KOPT-K1 (cell line): ENCODE results near the gene UNC5B.

Source experiments
- H3K27ac ChIP-seq: fragments of 200-600 bp; sonication (generic); 2 replicates; pipeline ENCODE4 v1.5.1; 2016; ENCODE audit warnings: antibody characterized with exemption, mild to moderate bottlenecking, low read depth, low read length; ENCODE audit not compliant: poor library complexity, severe bottlenecking
- H3K36me3 ChIP-seq: fragments of 200-600 bp; sonication (generic); 2 replicates; pipeline ENCODE4 v1.5.1; 2017; ENCODE audit warnings: antibody characterized with exemption, mild to moderate bottlenecking, low read length, moderate library complexity; ENCODE audit not compliant: insufficient read depth
- H3K9me3 ChIP-seq: fragments of 200-600 bp; sonication (generic); 2 replicates; pipeline ENCODE4 v1.5.1; 2017; ENCODE audit warnings: antibody characterized with exemption, low read length, mild to moderate bottlenecking; ENCODE audit not compliant: insufficient read depth, poor library complexity, severe bottlenecking

UNC5B gene

GRCh38 chr10:71247414-71247705 lies 35.0 kb downstream of the UNC5B start:
- H3K9me3 ChIP-seq: no peaks in the 10 kb centered on the region
- H3K36me3 ChIP-seq: no peaks in the 10 kb centered on the region
- no peak overlapping the region for H3K27ac ChIP-seq

GRCh38 chr10:71247804-71248203 lies 35.4 kb downstream of the UNC5B start:
- no peak overlapping the region for H3K27ac ChIP-seq

GRCh38 chr10:71248210-71248609 lies 35.8 kb downstream of the UNC5B start:
- no peaks in the 10 kb centered on the region for H3K36me3 ChIP-seq
- H3K27ac ChIP-seq: no peak overlapping the region
- no peaks in the 10 kb centered on the region for H3K9me3 ChIP-seq

More at GRCh38 chr10:71247804-71248203, 35.4 kb downstream of the UNC5B start:
- no peaks in the 10 kb centered on the region for H3K9me3 ChIP-seq
- no peaks in the 10 kb centered on the region for H3K36me3 ChIP-seq

- no peaks in the 10 kb centered on the region for H3K36me3 ChIP-seq
- no peak overlapping the region for H3K27ac ChIP-seq
- no peaks in the 10 kb centered on the region for H3K9me3 ChIP-seq
Observed at GRCh38 chr10:71249996-71250395, 37.6 kb downstream of the UNC5B start.

GRCh38 chr10:71250405-71250804 lies 38.0 kb downstream of the UNC5B start:
- Histone ChIP-seq H3K9me3 (no peaks in the 10 kb centered on the region), H3K36me3 (no peaks in the 10 kb centered on the region), H3K27ac (no peak overlapping the region)

GRCh38 chr10:71250842-71251241 lies 38.5 kb downstream of the UNC5B start:
- Histone ChIP-seq H3K9me3 (no peaks in the 10 kb centered on the region), H3K27ac (no peak overlapping the region), H3K36me3 (no peaks in the 10 kb centered on the region)

GRCh38 chr10:71251319-71251718 lies 38.9 kb downstream of the UNC5B start:
- Histone ChIP-seq H3K36me3 (no peaks in the 10 kb centered on the region), H3K27ac (no peak overlapping the region)

GRCh38 chr10:71252220-71252619 lies 39.9 kb downstream of the UNC5B start:
- H3K27ac ChIP-seq: no peak overlapping the region
- H3K36me3 ChIP-seq: no peaks in the 10 kb centered on the region

More at GRCh38 chr10:71251319-71251718, 38.9 kb downstream of the UNC5B start:
- no peaks in the 10 kb centered on the region for H3K9me3 ChIP-seq

GRCh38 chr10:71253981-71254818 lies 41.8 kb downstream of the UNC5B start:
- Histone ChIP-seq H3K9me3 (no peaks in the 10 kb centered on the region), H3K27ac (no peak overlapping the region), H3K36me3 (no peaks in the 10 kb centered on the region)

More at GRCh38 chr10:71252220-71252619, 39.9 kb downstream of the UNC5B start:
- no peaks in the 10 kb centered on the region for H3K9me3 ChIP-seq

GRCh38 chr10:71254834-71255549 lies 42.6 kb downstream of the UNC5B start:
- H3K9me3 ChIP-seq: no peaks in the 10 kb centered on the region
- H3K27ac ChIP-seq: no peak overlapping the region
- H3K36me3 ChIP-seq: no peaks in the 10 kb centered on the region

- Histone ChIP-seq H3K9me3 (no peaks in the 10 kb centered on the region), H3K27ac (no peak overlapping the region), H3K36me3 (no peaks in the 10 kb centered on the region)
Observed at GRCh38 chr10:71255550-71255807, 43.1 kb downstream of the UNC5B start.

- no peaks in the 10 kb centered on the region for H3K36me3 ChIP-seq
- no peak overlapping the region for H3K27ac ChIP-seq
- H3K9me3 ChIP-seq: no peaks in the 10 kb centered on the region
Observed at GRCh38 chr10:71255808-71256660, 43.7 kb downstream of the UNC5B start.

GRCh38 chr10:71256661-71257318 lies 44.4 kb downstream of the UNC5B start:
- Histone ChIP-seq H3K9me3 (no peaks in the 10 kb centered on the region), H3K36me3 (no peaks in the 10 kb centered on the region), H3K27ac (no peak overlapping the region)

- Histone ChIP-seq H3K9me3 (no peaks in the 10 kb centered on the region), H3K36me3 (no peaks in the 10 kb centered on the region), H3K27ac (no peak overlapping the region)
Observed at GRCh38 chr10:71257319-71257997, 45.1 kb downstream of the UNC5B start.
